ENCODE measurements around the gene LMF1.

LMF1 gene

GRCh38 chr16:998615-999014, 27.8 kb upstream of the LMF1 start:
- Histone ChIP-seq H3K4me2 (ENCODE audit: low read length) (no peak overlapping the region), H3K27me3 (ENCODE audit: low read depth, low read length) (peaks cover 55% of the 10 kb centered on the region), H3K4me3 (ENCODE audit: low read length) (no peak overlapping the region), H3K27ac (ENCODE audit: low read length) (no peak overlapping the region), H3K4me1 (ENCODE audit: low read length) (no peaks in the 10 kb centered on the region; the same call in 1 of the 2 replicates), H4K20me1 (ENCODE audit: insufficient read depth, low read length) (no peaks in the 10 kb centered on the region), H3K36me3 (replicated peaks; ENCODE audit: low read depth, low read length) (no peaks in the 10 kb centered on the region), H3K79me2 (ENCODE audit: low read length) (no peaks in the 10 kb centered on the region), H3K9ac (ENCODE audit: low read length) (no peak overlapping the region), H3K9me3 (ENCODE audit: insufficient read depth, low read length) (no peaks in the 10 kb centered on the region), H2AFZ (ENCODE audit: low read depth, low read length) (no peak overlapping the region)
- TF ChIP-seq CTCF (IDR thresholded peaks at IDR 0.05; ENCODE audit: low read depth, low read length) (no peak), EZH2phosphoT487 (IDR thresholded peaks at IDR 0.05; ENCODE audit: low read depth) (no peak)

- no peaks in the 10 kb centered on the region for H4K20me1 ChIP-seq (ENCODE audit: insufficient read depth, low read length)
- H3K4me1 ChIP-seq (ENCODE audit: low read length), result no peaks in the 10 kb centered on the region
- H2AFZ ChIP-seq (ENCODE audit: low read depth, low read length), result no peak overlapping the region
- H3K36me3 ChIP-seq (replicated peaks; ENCODE audit: low read depth, low read length), result no peaks in the 10 kb centered on the region
- H3K79me2 ChIP-seq (ENCODE audit: low read length), result no peaks in the 10 kb centered on the region
- H3K9me3 ChIP-seq (ENCODE audit: insufficient read depth, low read length), result no peaks in the 10 kb centered on the region
- TF ChIP-seq EZH2phosphoT487 (IDR thresholded peaks at IDR 0.05; ENCODE audit: low read depth) (no peak), CTCF (IDR thresholded peaks at IDR 0.05; ENCODE audit: low read depth, low read length) (no peak)
- no peak overlapping the region for H3K4me2 ChIP-seq (ENCODE audit: low read length)
- no peak overlapping the region for H3K9ac ChIP-seq (ENCODE audit: low read length)
- H3K27me3 ChIP-seq (ENCODE audit: low read depth, low read length), result peaks cover 55% of the 10 kb centered on the region
- no peak overlapping the region for H3K4me3 ChIP-seq (ENCODE audit: low read length)
- no peak overlapping the region for H3K27ac ChIP-seq (ENCODE audit: low read length)
Observed at GRCh38 chr16:998211-998610, 27.4 kb upstream of the LMF1 start.

- Histone ChIP-seq H2AFZ (ENCODE audit: low read depth, low read length) (no peak overlapping the region), H3K4me3 (ENCODE audit: low read length) (no peak overlapping the region), H3K79me2 (ENCODE audit: low read length) (no peaks in the 10 kb centered on the region), H3K9ac (ENCODE audit: low read length) (no peak overlapping the region), H3K36me3 (replicated peaks; ENCODE audit: low read depth, low read length) (no peaks in the 10 kb centered on the region), H3K27me3 (ENCODE audit: low read depth, low read length) (peaks cover 55% of the 10 kb centered on the region), H4K20me1 (ENCODE audit: insufficient read depth, low read length) (no peaks in the 10 kb centered on the region), H3K4me1 (ENCODE audit: low read length) (no peaks in the 10 kb centered on the region), H3K9me3 (ENCODE audit: insufficient read depth, low read length) (no peaks in the 10 kb centered on the region), H3K4me2 (ENCODE audit: low read length) (no peak overlapping the region), H3K27ac (ENCODE audit: low read length) (no peak overlapping the region)
- no peak for TF ChIP-seq EZH2phosphoT487 (IDR thresholded peaks at IDR 0.05; ENCODE audit: low read depth)
- no peak for TF ChIP-seq CTCF (IDR thresholded peaks at IDR 0.05; ENCODE audit: low read depth, low read length)
Observed at GRCh38 chr16:997440-998051, 26.8 kb upstream of the LMF1 start.

- Histone ChIP-seq H3K9ac (ENCODE audit: low read length) (no peak overlapping the region), H3K4me3 (ENCODE audit: low read length) (no peak overlapping the region), H3K4me1 (ENCODE audit: low read length) (no peaks in the 10 kb centered on the region), H4K20me1 (ENCODE audit: insufficient read depth, low read length) (no peaks in the 10 kb centered on the region), H3K4me2 (ENCODE audit: low read length) (no peak overlapping the region), H2AFZ (ENCODE audit: low read depth, low read length) (no peak overlapping the region), H3K36me3 (replicated peaks; ENCODE audit: low read depth, low read length) (no peaks in the 10 kb centered on the region), H3K9me3 (ENCODE audit: insufficient read depth, low read length) (no peaks in the 10 kb centered on the region), H3K79me2 (ENCODE audit: low read length) (no peaks in the 10 kb centered on the region), H3K27me3 (ENCODE audit: low read depth, low read length) (peaks cover 54% of the 10 kb centered on the region), H3K27ac (ENCODE audit: low read length) (no peak overlapping the region)
- TF ChIP-seq CTCF (IDR thresholded peaks at IDR 0.05; ENCODE audit: low read depth, low read length), result no peak
- TF ChIP-seq EZH2phosphoT487 (IDR thresholded peaks at IDR 0.05; ENCODE audit: low read depth), result no peak
Observed at GRCh38 chr16:996681-997080, 25.9 kb upstream of the LMF1 start.
